Progenitor cell of endocrine pancreas (in vitro differentiated cells): ENCODE results near the gene PTPRM. TPM values are rescaled to one million over a fixed set of nuclear protein-coding genes. Genes with fewer than 3 reads are reported as not detected.
"Not testable (repeated sequence)": the region's sequence is repeated elsewhere in the genome, so short reads cannot be mapped to it uniquely, and the experiment has no call there.

Experiments used
- DNase-seq: peaks from one replicate; pipeline ENCODE4 v3.0.0; 2021; ENCODE audit warnings: low spot score; ENCODE audit not compliant: unreplicated experiment
- H3K27ac Mint-ChIP-seq: 2 replicates; pipeline ENCODE4 v1.8.0; 2021; ENCODE audit warnings: mild to moderate bottlenecking, moderate library complexity, mixed read lengths
- H3K27me3 Mint-ChIP-seq: 2 replicates; pipeline ENCODE4 v1.8.0; 2021; ENCODE audit warnings: mixed read lengths
- H3K36me3 Mint-ChIP-seq: 2 replicates; pipeline ENCODE4 v1.8.0; 2022; ENCODE audit warnings: mixed read lengths; ENCODE audit not compliant: insufficient read depth
- H3K4me1 Mint-ChIP-seq: 2 replicates; pipeline ENCODE4 v1.8.0; 2021; ENCODE audit warnings: low read depth, mixed read lengths
- H3K4me3 Mint-ChIP-seq: 2 replicates; pipeline ENCODE4 v1.8.0; 2021; ENCODE audit warnings: low read depth, mild to moderate bottlenecking, moderate library complexity, mixed read lengths
- H3K9me3 Mint-ChIP-seq: 2 replicates; pipeline ENCODE4 v1.8.0; 2021; ENCODE audit warnings: low read depth, mixed read lengths
- total RNA-seq: library from RNA; stranded (reverse); gene quantifications from 2 replicates; pipeline ENCODE4 v1.2.1, GENCODE V29; 2021
- TF ChIP-seq, protein P1 (sequence below): fragments of 200-600 bp; sonication (generic); IDR thresholded peaks from one replicate; pipeline ENCODE4 v1.5.0; 2021; ENCODE audit warnings: antibody characterized with exemption, mild to moderate bottlenecking; ENCODE audit not compliant: unreplicated experiment

PTPRM gene
- total RNA-seq, 1 donor from 2014 or later: 23.2 TPM

DNA sequence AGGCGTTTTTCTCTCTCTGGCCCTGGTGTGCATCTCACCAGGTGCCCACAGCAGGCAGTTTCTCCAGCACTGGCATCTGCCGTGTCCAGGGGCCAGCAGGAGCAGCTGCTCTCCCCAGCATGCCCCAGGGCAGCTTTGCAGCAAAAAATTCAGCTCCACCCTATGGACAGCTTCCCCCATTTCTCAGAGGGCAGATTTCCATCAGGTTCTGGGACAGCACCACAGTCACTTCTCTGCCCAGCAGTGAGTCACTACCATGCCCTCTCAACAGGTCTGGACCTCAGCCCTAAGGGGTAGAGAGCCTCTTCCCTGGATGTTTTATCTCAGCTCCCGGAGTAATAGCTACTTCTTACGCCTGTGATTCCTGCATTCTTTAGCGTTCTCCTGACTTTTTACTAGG, 871.9 kb downstream of the PTPRM start:
- no peak for DNase-seq
- Mint-ChIP-seq H3K9me3 (no peaks in the 10 kb centered on the region), H3K36me3 (no peaks in the 10 kb centered on the region), H3K27me3 (peaks cover 5% of the 10 kb centered on the region), H3K4me1 (no peaks in the 10 kb centered on the region), H3K27ac (no peak overlapping the region), H3K4me3 (no peak overlapping the region)
- TF ChIP-seq, protein P1, sequence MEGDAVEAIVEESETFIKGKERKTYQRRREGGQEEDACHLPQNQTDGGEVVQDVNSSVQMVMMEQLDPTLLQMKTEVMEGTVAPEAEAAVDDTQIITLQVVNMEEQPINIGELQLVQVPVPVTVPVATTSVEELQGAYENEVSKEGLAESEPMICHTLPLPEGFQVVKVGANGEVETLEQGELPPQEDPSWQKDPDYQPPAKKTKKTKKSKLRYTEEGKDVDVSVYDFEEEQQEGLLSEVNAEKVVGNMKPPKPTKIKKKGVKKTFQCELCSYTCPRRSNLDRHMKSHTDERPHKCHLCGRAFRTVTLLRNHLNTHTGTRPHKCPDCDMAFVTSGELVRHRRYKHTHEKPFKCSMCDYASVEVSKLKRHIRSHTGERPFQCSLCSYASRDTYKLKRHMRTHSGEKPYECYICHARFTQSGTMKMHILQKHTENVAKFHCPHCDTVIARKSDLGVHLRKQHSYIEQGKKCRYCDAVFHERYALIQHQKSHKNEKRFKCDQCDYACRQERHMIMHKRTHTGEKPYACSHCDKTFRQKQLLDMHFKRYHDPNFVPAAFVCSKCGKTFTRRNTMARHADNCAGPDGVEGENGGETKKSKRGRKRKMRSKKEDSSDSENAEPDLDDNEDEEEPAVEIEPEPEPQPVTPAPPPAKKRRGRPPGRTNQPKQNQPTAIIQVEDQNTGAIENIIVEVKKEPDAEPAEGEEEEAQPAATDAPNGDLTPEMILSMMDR: no peak

DNA sequence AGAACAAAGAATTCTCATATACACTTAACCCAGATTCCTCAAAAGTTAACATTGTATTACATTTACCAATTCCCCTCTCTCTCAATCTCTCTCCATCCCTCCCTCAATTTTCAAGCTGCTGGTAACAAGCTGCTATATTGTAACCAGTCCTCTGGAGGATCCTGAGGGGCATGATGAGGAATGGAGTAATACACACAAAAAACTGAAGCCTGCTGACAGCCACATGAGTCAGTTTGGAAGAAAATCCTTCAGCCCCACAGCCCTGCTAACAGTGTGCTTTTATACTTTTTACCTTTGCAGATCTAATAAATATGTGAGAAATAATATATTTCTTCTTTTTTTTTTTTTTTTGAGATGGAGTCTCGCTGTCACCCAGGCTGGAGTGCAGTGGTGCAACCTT, 876.4 kb downstream of the PTPRM start:
- peaks cover 2% of the 10 kb centered on the region for H3K4me1 Mint-ChIP-seq
- no peaks in the 10 kb centered on the region for H3K36me3 Mint-ChIP-seq
- H3K27ac Mint-ChIP-seq: no peak overlapping the region
- TF ChIP-seq, protein P1: no peak
- no peaks in the 10 kb centered on the region for H3K9me3 Mint-ChIP-seq
- H3K4me3 Mint-ChIP-seq: no peak overlapping the region
- H3K27me3 Mint-ChIP-seq: no peaks in the 10 kb centered on the region
- no peak for DNase-seq

DNA sequence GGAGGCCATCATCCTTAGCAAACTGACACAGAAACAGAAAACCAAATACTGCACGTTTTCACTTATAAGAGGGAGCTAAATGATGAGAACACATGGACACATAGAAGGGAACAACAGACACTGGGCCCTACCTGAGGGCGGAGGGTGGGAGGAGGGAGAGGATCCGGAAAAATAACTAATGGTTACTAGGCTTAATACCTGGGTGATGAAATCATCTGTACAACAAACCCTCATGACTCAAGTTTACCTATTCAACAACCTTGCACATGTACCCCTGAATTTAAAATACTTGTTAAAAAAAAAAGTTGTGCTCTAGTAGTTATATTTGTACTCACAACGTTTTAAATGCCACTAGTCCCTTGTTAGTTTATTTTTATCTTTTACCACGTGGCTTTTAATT, 879.8 kb downstream of the PTPRM start:
- H3K27ac Mint-ChIP-seq, H3K4me3 Mint-ChIP-seq, H3K27me3 Mint-ChIP-seq, H3K9me3 Mint-ChIP-seq, H3K36me3 Mint-ChIP-seq, DNase-seq, H3K4me1 Mint-ChIP-seq: not testable (repeated sequence)

DNA sequence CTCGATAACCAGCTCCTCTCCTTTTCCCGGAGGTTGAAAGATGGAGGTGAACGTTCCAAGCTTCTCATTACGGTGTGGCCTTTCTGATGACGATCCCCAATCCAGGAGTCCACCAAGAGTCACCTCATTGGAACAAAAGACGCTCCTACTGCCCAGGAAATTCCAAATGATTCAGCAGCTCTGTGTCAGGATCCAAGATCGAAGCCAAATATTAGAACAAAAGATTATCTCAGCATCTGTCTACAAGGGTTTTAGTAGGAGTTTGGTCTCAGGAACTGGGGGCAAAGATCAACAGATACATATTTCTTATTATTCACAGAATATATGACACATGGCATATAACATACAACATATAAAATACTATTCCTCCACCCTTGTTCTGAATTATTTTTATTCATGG, 881.0 kb downstream of the PTPRM start:
- peaks cover 2% of the 10 kb centered on the region for H3K4me1 Mint-ChIP-seq
- TF ChIP-seq, protein P1: no peak
- DNase-seq: no peak
- H3K36me3 Mint-ChIP-seq: no peaks in the 10 kb centered on the region
- H3K4me3 Mint-ChIP-seq: no peak overlapping the region
- no peak overlapping the region for H3K27ac Mint-ChIP-seq
- H3K9me3 Mint-ChIP-seq: no peaks in the 10 kb centered on the region
- H3K27me3 Mint-ChIP-seq: no peaks in the 10 kb centered on the region

DNA sequence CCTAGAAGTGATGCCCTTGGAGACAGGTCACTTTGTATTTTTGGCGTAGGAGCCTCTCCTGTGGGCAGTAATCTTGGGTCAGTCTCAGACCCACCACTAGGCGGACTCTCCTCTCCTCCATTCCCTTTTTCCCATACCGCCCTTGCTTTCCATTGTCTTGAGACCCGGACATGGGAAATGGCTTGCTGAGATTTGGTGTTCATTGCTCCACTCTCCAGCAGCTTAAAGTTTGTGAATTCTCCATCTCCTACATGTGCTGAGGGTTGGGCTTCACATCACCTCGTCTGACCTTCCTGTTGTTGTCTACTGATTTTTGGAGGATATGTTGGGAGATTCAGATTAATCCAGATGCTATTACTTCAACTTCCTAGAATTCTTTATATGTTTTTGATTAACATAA, 882.9 kb downstream of the PTPRM start:
- Mint-ChIP-seq H3K27me3 (no peaks in the 10 kb centered on the region), H3K36me3 (no peaks in the 10 kb centered on the region), H3K4me1 (peaks cover 2% of the 10 kb centered on the region), H3K4me3 (no peak overlapping the region), H3K27ac (no peak overlapping the region), H3K9me3 (no peaks in the 10 kb centered on the region)
- no peak for DNase-seq
- TF ChIP-seq, protein P1: peak; percentile 60

DNA sequence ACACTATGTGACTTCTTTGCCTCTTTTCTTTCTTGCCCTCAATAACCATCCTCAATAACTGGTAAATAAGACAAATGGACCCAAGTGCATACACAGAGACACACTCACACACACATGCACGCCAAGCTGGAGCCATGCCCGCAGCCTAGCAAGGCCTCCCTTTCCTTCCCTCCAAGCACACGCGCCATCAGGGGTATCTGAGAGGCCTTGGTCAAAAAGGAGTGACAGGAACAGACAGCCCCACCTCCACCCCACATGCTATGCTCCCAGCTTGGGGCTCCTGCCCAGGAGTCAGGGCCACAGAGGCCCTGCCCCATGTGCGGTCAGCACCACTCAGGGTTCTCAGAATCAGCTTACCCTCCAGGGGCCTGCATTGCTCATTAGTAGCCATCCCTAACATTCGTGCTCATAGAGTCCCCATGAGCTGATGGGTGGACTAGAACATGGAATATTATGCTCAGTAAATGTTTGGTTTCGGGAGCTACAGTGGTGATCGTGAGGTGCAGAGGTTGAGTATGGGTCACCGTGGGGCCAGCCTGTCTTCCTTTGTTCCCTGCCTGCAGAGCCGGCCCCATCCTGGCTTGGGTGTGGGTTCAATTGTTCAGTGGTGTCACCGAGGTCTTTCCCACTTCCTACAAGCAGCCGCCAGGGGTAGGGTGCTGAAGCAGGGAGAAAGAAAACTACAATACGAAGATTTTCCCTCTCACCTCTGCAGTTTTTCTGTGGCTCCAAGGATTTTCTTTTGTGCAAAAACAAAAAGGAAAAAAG, 884.0 kb downstream of the PTPRM start:
- H3K4me1 Mint-ChIP-seq: no peaks in the 10 kb centered on the region
- TF ChIP-seq, protein P1: no peak

More for the DNA sequence above, 884.0 kb downstream of the PTPRM start:
- DNase-seq: no peak
- H3K27me3 Mint-ChIP-seq: peaks cover 3% of the 10 kb centered on the region
- no peak overlapping the region for H3K4me3 Mint-ChIP-seq
- no peaks in the 10 kb centered on the region for H3K9me3 Mint-ChIP-seq
- no peak overlapping the region for H3K27ac Mint-ChIP-seq
- no peaks in the 10 kb centered on the region for H3K36me3 Mint-ChIP-seq
